ENCODE data around the gene PHKG2.

The PHKG2 gene

DNA sequence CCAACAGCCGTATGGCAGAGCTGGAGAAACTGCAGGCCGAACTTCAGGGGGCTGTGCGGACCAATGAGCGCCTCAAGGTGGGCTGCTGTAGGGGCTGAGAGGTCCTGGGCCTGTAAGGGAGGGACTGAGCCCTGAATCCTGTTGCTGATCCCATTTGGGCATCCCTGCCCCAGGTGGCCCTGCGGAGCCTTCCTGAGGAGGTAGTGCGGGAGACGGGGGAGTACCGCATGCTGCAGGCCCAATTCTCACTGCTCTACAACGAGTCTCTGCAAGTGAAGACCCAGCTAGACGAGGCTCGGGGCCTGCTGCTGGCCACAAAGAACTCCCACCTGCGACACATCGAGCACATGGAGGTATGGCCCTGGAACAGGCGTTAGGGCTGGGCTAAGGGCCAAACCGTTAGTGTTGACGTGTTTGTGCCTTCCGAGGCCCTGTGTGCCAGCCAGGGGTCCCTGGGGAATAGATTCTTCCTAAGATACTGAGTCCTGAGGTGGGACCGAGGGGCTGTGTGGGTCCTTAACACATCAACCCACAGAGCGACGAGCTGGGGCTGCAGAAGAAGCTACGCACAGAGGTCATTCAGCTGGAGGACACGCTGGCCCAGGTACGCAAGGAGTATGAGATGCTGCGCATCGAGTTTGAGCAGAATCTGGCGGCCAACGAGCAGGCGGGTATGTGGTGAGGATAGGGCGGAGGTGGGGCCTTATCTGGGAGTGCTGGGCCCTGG lies 18.1 kb downstream of the PHKG2 start:
- TF ChIP-seq, protein P1, sequence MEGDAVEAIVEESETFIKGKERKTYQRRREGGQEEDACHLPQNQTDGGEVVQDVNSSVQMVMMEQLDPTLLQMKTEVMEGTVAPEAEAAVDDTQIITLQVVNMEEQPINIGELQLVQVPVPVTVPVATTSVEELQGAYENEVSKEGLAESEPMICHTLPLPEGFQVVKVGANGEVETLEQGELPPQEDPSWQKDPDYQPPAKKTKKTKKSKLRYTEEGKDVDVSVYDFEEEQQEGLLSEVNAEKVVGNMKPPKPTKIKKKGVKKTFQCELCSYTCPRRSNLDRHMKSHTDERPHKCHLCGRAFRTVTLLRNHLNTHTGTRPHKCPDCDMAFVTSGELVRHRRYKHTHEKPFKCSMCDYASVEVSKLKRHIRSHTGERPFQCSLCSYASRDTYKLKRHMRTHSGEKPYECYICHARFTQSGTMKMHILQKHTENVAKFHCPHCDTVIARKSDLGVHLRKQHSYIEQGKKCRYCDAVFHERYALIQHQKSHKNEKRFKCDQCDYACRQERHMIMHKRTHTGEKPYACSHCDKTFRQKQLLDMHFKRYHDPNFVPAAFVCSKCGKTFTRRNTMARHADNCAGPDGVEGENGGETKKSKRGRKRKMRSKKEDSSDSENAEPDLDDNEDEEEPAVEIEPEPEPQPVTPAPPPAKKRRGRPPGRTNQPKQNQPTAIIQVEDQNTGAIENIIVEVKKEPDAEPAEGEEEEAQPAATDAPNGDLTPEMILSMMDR (IDR thresholded peaks at IDR 0.05; ENCODE audit: low read depth, low read length) = no peak
- no peak for DNase-seq (ENCODE audit: low read depth in 2 of 2)

DNA sequence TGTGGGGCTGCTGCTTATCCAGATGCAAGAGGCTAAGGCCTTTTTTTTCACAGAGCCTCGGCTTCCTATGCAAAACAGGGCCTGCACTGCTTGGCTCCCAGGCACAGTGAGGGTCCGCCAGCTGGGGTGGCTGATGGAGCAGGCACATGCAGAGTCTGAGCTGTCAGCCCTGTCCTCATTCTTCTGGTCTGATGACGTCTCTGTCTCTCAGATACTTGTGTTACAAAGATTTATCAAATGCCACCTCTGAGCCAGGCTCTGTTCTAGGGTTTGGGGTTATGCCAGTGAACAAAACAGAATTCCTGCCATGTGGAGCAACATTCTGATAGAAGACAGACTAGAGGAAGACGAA lies 18.7 kb downstream of the PHKG2 start:
- no peak for DNase-seq (ENCODE audit: low read depth in 2 of 2)
- TF ChIP-seq, protein P1 (IDR thresholded peaks at IDR 0.05; ENCODE audit: low read depth, low read length) = no peak
- H3K4me3 ChIP-seq (replicated peaks in 1 of 2; ENCODE audit: low read depth in 2 of 2, low read length in 2 of 2) = no peak overlapping the region

More for the DNA sequence above, 18.1 kb downstream of the PHKG2 start:
- H3K4me3 ChIP-seq (replicated peaks in 1 of 2; ENCODE audit: low read depth in 2 of 2, low read length in 2 of 2) = no peak overlapping the region

DNA sequence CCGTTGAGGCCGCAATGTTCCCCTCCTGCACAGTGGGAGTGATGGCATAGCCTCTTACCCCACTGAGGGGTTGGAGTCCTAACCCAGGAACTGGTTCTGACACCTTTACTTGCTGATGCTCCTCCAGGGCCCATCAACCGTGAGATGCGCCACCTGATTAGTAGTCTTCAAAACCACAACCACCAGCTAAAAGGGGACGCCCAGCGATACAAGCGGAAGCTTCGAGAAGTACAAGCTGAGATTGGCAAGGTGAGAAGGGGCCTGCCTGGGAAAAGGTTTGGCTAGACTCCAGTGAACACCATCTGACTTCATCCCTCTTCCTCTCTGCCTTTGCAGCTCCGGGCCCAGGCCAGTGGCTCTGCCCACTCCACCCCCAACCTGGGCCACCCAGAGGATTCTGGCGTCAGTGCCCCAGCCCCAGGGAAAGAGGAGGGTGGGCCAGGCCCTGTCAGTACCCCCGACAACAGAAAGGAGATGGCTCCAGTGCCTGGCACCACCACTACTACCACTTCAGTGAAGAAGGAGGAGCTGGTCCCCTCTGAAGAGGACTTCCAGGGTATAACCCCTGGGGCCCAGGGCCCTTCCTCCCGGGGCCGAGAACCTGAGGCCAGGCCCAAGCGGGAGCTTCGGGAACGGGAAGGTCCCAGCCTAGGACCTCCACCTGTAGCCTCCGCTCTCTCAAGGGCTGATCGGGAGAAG lies 19.7 kb downstream of the PHKG2 start:
- TF ChIP-seq, protein P1 (IDR thresholded peaks at IDR 0.05; ENCODE audit: low read depth, low read length) = no peak
- H3K4me3 ChIP-seq (replicated peaks in 1 of 2; ENCODE audit: low read depth in 2 of 2, low read length in 2 of 2) = no peak overlapping the region
- DNase-seq (ENCODE audit: low read depth in 2 of 2) = no peak

DNA sequence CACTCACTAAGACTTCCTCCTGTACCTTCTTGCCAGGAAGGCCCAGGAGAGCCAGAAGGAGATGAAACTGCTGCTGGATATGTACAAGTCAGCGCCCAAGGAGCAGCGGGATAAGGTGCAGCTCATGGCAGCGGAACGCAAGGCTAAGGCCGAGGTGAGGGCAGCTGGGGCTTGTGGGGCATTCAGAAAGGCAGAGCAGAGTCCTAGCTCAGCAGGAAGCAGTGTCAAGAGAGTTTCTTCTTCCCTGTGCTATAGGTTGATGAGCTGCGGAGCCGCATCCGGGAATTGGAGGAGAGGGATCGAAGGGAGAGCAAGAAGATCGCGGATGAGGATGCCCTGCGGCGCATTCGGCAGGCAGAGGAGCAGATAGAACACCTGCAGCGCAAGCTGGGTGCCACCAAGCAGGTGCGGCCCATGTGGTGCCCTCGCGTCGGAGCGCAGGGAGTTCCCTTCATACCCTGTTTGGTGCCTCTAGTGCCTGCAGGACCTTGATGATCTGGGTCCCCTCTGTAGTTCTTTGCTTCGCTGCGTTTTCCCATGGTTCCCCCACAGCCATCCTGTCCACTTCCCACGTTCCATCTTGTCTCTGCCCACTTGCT lies 20.5 kb downstream of the PHKG2 start:
- DNase-seq (ENCODE audit: low read depth in 2 of 2) = no peak
- H3K4me3 ChIP-seq (replicated peaks in 1 of 2; ENCODE audit: low read depth in 2 of 2, low read length in 2 of 2) = no peak overlapping the region
- TF ChIP-seq, protein P1 (IDR thresholded peaks at IDR 0.05; ENCODE audit: low read depth, low read length) = no peak

DNA sequence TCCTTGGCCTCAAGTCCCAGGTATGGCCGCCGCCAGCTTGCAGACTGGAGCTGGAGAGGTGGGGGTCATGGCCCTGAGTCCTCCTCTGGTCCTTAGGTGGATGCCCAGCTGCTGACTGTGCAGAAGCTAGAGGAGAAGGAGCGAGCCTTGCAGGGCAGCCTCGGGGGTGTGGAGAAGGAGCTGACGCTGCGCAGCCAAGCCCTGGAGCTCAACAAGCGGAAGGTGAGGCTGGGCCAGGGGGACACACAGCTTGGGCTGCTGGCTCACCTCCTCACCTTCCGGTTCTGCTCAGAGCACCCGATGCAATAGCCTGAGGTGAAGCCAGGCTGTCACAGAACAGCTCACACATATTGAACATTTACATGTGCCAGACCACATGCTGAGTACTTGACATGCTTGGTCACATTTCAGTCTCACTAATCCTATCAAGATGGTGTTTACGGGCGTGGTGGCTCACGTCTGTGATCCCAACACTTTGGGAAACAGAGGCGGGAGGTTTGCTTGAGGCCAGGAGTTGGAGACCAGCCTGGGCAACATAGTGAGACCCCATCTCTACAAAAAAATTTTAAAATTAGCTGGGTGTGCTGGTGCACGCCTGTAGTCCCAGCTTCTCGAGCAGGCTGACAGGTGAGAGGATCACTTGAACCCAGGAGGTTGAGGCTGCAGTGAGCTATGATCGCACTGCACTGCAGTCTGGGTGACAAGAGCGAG lies 21.3 kb downstream of the PHKG2 start:
- DNase-seq (ENCODE audit: low read depth in 2 of 2) = no peak
- no peak overlapping the region for H3K4me3 ChIP-seq (replicated peaks in 1 of 2; ENCODE audit: low read depth in 2 of 2, low read length in 2 of 2)
- TF ChIP-seq, protein P1 (IDR thresholded peaks at IDR 0.05; ENCODE audit: low read depth, low read length) = no peak

DNA sequence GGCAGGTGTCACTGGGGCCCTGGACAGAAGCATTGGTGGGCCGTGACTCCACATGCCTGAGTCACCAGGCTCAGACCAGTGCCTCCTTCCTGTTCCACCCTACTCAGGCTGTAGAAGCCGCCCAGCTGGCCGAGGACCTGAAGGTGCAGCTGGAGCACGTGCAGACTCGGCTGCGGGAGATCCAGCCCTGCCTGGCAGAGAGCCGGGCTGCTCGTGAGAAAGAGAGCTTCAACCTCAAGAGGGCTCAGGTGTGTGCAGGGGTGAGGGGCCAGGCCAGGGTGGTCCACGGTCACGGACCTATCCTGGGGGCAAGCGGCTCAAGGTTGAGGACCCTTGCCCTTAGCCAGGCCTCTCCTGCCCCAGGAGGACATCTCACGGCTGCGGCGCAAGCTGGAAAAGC lies 23.5 kb downstream of the PHKG2 start:
- TF ChIP-seq, protein P1 (IDR thresholded peaks at IDR 0.05; ENCODE audit: low read depth, low read length) = no peak

More for the DNA sequence above, 23.5 kb downstream of the PHKG2 start:
- no peak overlapping the region for H3K4me3 ChIP-seq (replicated peaks in 1 of 2; ENCODE audit: low read depth in 2 of 2, low read length in 2 of 2)
- DNase-seq (ENCODE audit: low read depth in 2 of 2) = peak in 1 of 2 donors; percentile 60

Measured in cardiac fibroblast (primary cell).